ENCODE measurements around the gene CTDSPL. TPM values are rescaled to one million over a fixed set of nuclear protein-coding genes. Genes with fewer than 3 reads are reported as not detected.

The CTDSPL gene
- total and polyA plus RNA-seq, 10 of the 15 experiments (the other 5 are each of a cell fraction or from before 2014, with no cell fraction given), result 0.05 to 0.51 (median 0.18) TPM; not detected in 6

DNA sequence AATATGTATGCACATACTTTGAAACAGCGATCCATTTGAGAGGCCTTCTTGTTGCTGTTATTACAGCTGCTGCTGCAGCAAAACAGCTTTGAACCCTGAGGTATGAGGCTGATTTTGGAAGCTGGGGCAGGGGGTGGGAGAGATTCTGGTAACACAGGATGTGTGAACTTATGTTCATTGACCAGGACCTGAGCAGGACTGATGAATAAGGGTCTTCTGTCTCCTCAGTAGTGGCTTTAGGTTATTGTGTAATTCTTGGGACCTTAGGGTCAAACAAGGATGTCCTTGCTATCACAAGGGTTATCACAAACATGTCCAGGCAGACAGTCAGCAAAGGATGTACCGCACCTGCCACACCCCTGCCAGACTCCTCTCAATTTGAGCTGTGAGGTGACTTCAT is 41.6 kb downstream of the CTDSPL start (continued):
- TF ChIP-seq GABPA (IDR thresholded peaks at IDR 0.05; ENCODE audit: low read depth) (no peak), IKZF1 (conservative IDR thresholded peaks at IDR 0.05) (no peak), RAD51 (IDR thresholded peaks at IDR 0.05) (no peak), CEBPB (IDR thresholded peaks at IDR 0.05; ENCODE audit: borderline replicate concordance in 1 of 2, low read depth in 2 of 2, low read length in 2 of 2) (no peak), CBFB (IDR thresholded peaks at IDR 0.05; ENCODE audit: low read depth) (no peak), CREM (IDR thresholded peaks at IDR 0.05; ENCODE audit: low read depth) (no peak)

- Histone ChIP-seq H3K9me3 (replicated peaks; ENCODE audit: control insufficient read depth, insufficient read depth, low read length) (no peaks in the 10 kb centered on the region), H3K9ac (ENCODE audit: control insufficient read depth, insufficient read depth, low read length) (no peak overlapping the region), H2AFZ (ENCODE audit: control insufficient read depth, low read depth, low read length) (no peak overlapping the region), H3K4me3 (no peak overlapping the region), H3K79me2 (ENCODE audit: control insufficient read depth, insufficient read depth, low read length) (no peaks in the 10 kb centered on the region), H3K27ac (ENCODE audit: control insufficient read depth, insufficient read depth) (no peak overlapping the region), H3K4me2 (ENCODE audit: control insufficient read depth, insufficient read depth) (no peak overlapping the region), H3K27me3 (replicated peaks in 1 of 2; ENCODE audit: control insufficient read depth in 2 of 2, insufficient read depth in 2 of 2, low read length in 1 of 2) (no peaks in the 10 kb centered on the region), H4K20me1 (ENCODE audit: control insufficient read depth, insufficient read depth) (no peaks in the 10 kb centered on the region), H3K36me3 (ENCODE audit: control insufficient read depth in 2 of 2, insufficient read depth in 2 of 2, low read length in 1 of 2) (no peaks in the 10 kb centered on the region), H3K4me1 (ENCODE audit: control insufficient read depth, insufficient read depth, low read length) (peaks cover 29% of the 10 kb centered on the region)
- in situ Hi-C loops (cut with MboI), result no loop called here
- no peak for TF ChIP-seq ELK1 (IDR thresholded peaks at IDR 0.05; ENCODE audit: low read depth, low read length)
- no peak for TF ChIP-seq BHLHE40 (IDR thresholded peaks at IDR 0.05; ENCODE audit: borderline replicate concordance in 1 of 2, low read depth in 2 of 2, low read length in 1 of 2)
- RAD21 ChIA-PET (ENCODE audit: unreplicated experiment), result no interaction called here
- DNase-seq (ENCODE audit: low read depth, low spot score) (no peak), FAIRE-seq (no peak), ATAC-seq (no peak)
- intact Hi-C loops (cut with micrococcal nuclease; ENCODE audit: unreplicated experiment), result no loop called here
- POLR2A ChIA-PET, result no interaction called here
- 14% methylated on average over 3 of the region's 3 CpGs for WGBS (ENCODE audit: insufficient coverage, insufficient replicate concordance, low lambda C conversion rate, missing lambda C conversion rate)
- CTCF ChIA-PET, result interaction anchor here (0.6 to 1.7 kb wide), 4 partner anchors 48 to 1971 kb away, joined by 3 read pairs; no protein-coding TSS in a partner anchor
- SMC1A ChIA-PET (ENCODE audit: uncharacterized antibody, unreplicated experiment), result no interaction called here
- no TSS peak for BruUV-seq (replicated peaks)
Observed at GRCh38 chr3:37903734-37904133, 42.1 kb downstream of the CTDSPL start.

Measured in GM12878 (cell line).